GM12865 (cell line): ENCODE data around the gene LRRC74A.

ENCODE experiments used
- DNase-seq: peaks from one replicate; pipeline ENCODE4 v3.0.0; 2010; ENCODE audit warnings: low read depth
- H3K4me3 ChIP-seq: 2 replicates; pipeline ENCODE4 v1.5.1; 2011; ENCODE audit warnings: mild to moderate bottlenecking, low read depth, low read length, control low read depth
- TF ChIP-seq, protein P1 (sequence below): IDR thresholded peaks from 2 replicates; pipeline ENCODE4 v1.5.1; 2011; ENCODE audit warnings: low read length, control low read depth, low read depth, inconsistent platforms; ENCODE audit not compliant: insufficient read depth; ENCODE audit errors: missing control alignments

The LRRC74A gene

DNA sequence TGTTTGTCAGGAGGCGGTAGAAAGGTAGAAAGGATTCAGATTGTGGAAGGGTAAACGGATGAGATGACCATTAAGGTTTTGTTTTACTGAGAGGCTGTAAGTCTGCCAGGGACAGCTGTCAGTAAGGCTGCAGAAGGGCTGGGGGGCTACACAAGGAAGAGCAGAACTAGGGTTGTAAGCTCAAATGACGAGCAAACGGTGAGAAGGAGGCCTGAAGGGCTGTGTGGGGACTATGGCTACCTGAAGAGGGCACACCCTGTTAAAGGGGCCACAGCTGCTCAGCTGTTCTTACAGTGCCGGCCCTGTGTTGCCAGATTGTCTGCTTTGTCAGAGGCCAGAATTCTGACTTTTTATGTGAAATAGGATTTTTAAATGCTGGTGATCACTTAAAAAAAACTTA is 45.8 kb upstream of the LRRC74A start:
- TF ChIP-seq, protein P1, sequence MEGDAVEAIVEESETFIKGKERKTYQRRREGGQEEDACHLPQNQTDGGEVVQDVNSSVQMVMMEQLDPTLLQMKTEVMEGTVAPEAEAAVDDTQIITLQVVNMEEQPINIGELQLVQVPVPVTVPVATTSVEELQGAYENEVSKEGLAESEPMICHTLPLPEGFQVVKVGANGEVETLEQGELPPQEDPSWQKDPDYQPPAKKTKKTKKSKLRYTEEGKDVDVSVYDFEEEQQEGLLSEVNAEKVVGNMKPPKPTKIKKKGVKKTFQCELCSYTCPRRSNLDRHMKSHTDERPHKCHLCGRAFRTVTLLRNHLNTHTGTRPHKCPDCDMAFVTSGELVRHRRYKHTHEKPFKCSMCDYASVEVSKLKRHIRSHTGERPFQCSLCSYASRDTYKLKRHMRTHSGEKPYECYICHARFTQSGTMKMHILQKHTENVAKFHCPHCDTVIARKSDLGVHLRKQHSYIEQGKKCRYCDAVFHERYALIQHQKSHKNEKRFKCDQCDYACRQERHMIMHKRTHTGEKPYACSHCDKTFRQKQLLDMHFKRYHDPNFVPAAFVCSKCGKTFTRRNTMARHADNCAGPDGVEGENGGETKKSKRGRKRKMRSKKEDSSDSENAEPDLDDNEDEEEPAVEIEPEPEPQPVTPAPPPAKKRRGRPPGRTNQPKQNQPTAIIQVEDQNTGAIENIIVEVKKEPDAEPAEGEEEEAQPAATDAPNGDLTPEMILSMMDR, result no peak
- DNase-seq, result no peak
- no peak overlapping the region for H3K4me3 ChIP-seq

DNA sequence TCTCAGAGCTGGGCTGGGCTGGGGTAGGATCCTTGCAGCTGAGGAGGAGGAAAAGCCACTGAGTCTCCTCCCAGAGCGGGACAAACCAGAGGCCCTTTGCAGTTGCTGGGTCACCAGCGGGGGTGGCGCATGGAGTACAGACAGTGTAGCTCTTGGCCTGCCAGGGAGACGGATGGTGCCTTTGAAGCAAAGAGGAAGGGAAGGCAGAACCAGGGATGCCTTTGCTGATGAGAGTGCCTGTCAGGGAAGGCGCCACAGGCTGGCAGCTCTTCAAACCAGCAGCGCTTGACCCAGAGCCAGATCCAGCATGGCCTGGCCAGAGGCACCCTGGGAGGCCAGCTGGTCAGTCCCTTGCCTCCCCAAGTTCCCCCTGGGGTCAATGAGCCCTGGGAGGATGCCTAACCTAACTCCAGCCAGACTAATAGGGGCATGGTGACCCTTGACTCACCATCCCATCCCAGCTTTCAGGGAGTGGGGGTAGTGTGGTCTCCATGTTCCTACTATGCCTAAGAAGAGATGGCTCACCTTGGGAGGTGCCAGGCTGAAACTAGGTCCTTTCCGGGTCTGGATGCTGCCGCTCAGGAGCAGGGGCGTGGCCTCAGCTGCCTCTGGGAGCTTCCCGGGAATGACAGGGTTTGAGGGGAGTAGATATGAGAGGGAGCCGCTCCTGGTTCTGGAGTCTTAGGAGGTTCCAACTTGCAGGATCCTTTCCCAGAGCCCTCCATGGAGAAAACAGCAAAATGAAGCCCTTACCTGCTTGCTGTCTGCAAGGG is 45.1 kb upstream of the LRRC74A start:
- TF ChIP-seq, protein P1, result no peak
- no peak overlapping the region for H3K4me3 ChIP-seq
- DNase-seq, result no peak

DNA sequence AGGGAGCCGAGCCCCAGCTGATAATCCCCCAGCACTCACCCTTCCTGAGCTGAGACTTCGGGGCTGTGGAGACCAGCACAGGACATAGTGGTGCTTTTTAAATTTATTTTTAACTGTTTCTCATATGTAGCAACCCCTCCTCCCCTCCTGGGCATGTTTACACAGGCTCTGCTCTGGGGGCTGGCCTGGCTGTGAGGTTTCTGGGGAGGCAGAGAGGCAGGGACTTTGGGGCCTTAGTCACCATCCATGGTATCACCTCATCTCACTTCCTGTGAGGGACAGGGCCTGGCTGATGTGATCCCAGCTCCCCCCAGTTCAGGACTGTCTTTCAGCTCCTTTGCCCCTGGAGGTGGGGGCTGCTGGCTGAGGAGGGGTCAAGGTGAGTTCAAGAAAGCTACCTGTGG is 44.6 kb upstream of the LRRC74A start:
- no peak overlapping the region for H3K4me3 ChIP-seq
- peak; percentile 29 for DNase-seq
- TF ChIP-seq, protein P1, result no peak

DNA sequence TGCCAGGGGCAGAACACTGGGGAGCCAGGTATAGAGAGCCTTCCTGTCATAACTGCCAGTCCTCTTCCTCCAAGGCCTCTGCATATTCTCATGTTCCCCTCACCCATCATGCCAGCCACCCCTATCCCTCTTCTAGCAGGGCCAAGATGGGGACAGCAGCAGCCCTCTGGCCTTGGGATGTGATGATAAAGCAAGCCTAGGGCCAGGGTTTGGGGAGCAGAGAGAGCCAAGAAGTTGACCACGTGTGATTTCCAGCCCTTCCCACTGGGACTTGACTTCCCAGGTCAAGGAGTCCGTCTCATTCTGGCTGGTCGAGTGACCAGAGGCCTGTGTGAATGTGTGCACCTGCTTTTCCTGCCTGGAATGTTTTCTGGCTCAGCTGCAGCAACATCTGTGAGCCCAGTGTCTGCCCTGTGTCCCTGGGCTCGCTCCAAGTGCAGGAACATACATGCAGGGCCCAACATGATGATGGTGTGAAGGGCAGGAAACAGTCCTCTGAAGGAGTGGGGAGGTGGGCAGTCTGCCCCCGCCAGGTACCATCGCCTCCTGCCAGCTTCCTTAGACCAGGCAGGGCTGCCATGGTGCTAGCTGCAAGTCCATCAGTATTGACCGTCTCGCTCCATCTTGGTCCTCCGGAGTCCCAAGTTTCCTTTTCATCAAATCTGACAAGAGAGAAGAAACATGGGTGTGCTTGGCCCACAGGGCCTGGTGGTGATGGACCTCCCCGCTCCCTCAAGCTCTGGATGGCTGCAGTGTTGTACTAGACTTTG is 43.9 kb upstream of the LRRC74A start:
- TF ChIP-seq, protein P1, result no peak

DNA sequence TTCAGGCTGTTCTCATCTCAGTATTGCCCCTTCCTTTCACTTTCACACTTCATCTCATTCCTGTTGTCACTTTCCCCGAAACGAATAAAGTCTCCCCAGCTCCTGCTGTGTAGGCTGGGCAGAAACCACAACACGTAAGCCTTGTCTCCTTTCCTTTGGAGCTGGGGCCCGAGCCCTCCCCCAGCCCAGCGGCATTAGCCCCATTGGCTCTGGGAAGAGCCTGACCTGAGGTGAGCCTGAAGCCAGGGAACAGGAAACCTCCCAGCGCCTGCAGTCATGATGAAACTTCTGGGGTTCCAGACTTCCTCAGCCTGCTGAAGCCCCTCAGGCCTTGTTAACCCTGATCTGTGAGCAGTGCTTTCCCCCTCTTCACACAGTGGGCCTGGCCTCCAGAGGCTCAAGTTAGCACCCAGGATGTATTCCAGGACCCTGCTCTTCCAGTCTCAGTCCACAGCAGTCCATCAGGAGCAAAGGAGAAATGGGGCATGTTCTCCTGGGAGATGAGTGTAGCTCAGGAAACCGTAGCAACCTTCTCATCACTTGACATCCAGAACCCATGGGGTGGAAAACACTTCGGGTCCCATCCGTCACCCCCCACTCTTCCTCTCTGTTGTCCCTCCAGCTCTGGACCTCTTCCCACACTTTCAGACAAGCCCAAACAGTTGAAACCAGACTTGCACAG is 43.2 kb upstream of the LRRC74A start:
- DNase-seq, result peak; percentile 42
- H3K4me3 ChIP-seq, result no peak overlapping the region
- TF ChIP-seq, protein P1, result no peak

More for the DNA sequence above, 43.9 kb upstream of the LRRC74A start:
- H3K4me3 ChIP-seq, result no peak overlapping the region
- DNase-seq, result no peak

DNA sequence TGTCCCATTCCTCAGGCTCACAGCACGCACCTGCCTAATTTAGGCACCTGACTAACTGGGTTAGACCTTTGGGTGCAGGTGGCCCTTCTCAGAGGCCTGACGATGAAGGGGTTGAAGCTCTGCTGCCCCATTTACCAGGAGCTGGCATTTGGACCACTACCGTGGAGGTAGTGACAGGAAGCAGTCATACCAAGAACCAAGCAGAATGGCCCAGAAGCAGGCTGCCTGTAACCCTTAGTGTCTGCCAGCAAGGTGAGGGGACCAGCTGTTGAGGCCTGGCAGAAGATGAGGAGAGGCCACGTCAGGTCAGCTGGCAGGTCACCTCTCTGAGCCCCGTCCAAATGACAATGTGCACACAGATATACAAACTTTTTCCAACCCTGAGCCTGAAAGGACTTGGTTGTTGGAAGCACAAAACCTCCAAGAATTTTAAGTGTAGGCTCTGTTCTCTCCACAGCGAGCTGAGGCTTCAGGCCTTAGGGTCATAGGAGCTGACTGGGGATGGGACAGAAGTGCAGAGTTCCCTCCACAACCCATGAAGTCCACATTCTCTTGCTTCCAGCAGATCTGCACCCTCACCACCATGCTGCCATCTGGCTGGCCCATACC is 41.8 kb upstream of the LRRC74A start:
- no peak for DNase-seq
- TF ChIP-seq, protein P1, result no peak
- no peak overlapping the region for H3K4me3 ChIP-seq
